ENCODE results near the gene PTPRE.

PTPRE gene

GRCh38 chr10:128001363-128001745 is 94.5 kb downstream of the PTPRE start:
- DNase-seq (ENCODE audit: low spot score): no peak

- no peak for DNase-seq (ENCODE audit: low spot score)
Observed at GRCh38 chr10:128001849-128002248, 94.9 kb downstream of the PTPRE start.

- DNase-seq (ENCODE audit: low spot score): no peak
Observed at GRCh38 chr10:128003521-128003920, 96.6 kb downstream of the PTPRE start.

GRCh38 chr10:128005858-128006257 is 99.0 kb downstream of the PTPRE start:
- no peak for DNase-seq (ENCODE audit: low spot score)

- no peak for DNase-seq (ENCODE audit: low spot score)
Observed at GRCh38 chr10:128007056-128007455, 100.2 kb downstream of the PTPRE start.

- no peak for DNase-seq (ENCODE audit: low spot score)
Observed at GRCh38 chr10:128007971-128008370, 101.1 kb downstream of the PTPRE start.

GRCh38 chr10:128008521-128009250 is 101.8 kb downstream of the PTPRE start:
- DNase-seq (ENCODE audit: low spot score): no peak

GRCh38 chr10:128009372-128010126 is 102.6 kb downstream of the PTPRE start:
- no peak for DNase-seq (ENCODE audit: low spot score)

GRCh38 chr10:128011059-128011979 is 104.4 kb downstream of the PTPRE start:
- DNase-seq (ENCODE audit: low spot score): peak; percentile 76

GRCh38 chr10:128013626-128014025 is 106.7 kb downstream of the PTPRE start:
- DNase-seq (ENCODE audit: low spot score): no peak

- DNase-seq (ENCODE audit: low spot score): no peak
Observed at GRCh38 chr10:128014236-128014635, 107.3 kb downstream of the PTPRE start.

- no peak for DNase-seq (ENCODE audit: low spot score)
Observed at GRCh38 chr10:128016423-128017060, 109.6 kb downstream of the PTPRE start.

GRCh38 chr10:128017822-128018221 is 110.9 kb downstream of the PTPRE start:
- no peak for DNase-seq (ENCODE audit: low spot score)

- DNase-seq (ENCODE audit: low spot score): no peak
Observed at GRCh38 chr10:128018236-128018635, 111.3 kb downstream of the PTPRE start.

- DNase-seq (ENCODE audit: low spot score): no peak
Observed at GRCh38 chr10:128018691-128019090, 111.8 kb downstream of the PTPRE start.

- no peak for DNase-seq (ENCODE audit: low spot score)
Observed at GRCh38 chr10:128022261-128023196, 115.6 kb downstream of the PTPRE start.

GRCh38 chr10:128024426-128024825 is 117.5 kb downstream of the PTPRE start:
- no peak for DNase-seq (ENCODE audit: low spot score)

GRCh38 chr10:128025437-128025836 is 118.5 kb downstream of the PTPRE start:
- no peak for DNase-seq (ENCODE audit: low spot score)

- DNase-seq (ENCODE audit: low spot score): no peak
Observed at GRCh38 chr10:128025951-128026350, 119.0 kb downstream of the PTPRE start.

GRCh38 chr10:128026615-128027300 is 119.9 kb downstream of the PTPRE start:
- no peak for DNase-seq (ENCODE audit: low spot score)
